ENCODE measurements around the gene PLEK. TPM values are rescaled to one million over a fixed set of nuclear protein-coding genes. Genes with fewer than 3 reads are reported as not detected.
"Not testable (repeated sequence)": the region's sequence is repeated elsewhere in the genome, so short reads cannot be mapped to it uniquely, and the experiment has no call there.

The PLEK gene
- total RNA-seq, 1 donor from 2014 or later, result 0.17 TPM

- no peak for DNase-seq
Observed at GRCh38 chr2:68385220-68385906, 20.3 kb downstream of the PLEK start.

- DNase-seq, result no peak
Observed at GRCh38 chr2:68385907-68386287, 20.8 kb downstream of the PLEK start.

GRCh38 chr2:68386365-68386764 is 21.3 kb downstream of the PLEK start:
- no peak for DNase-seq

- DNase-seq, result no peak
Observed at GRCh38 chr2:68387408-68388350, 22.6 kb downstream of the PLEK start.

GRCh38 chr2:68388358-68388757 is 23.3 kb downstream of the PLEK start:
- DNase-seq, result no peak

GRCh38 chr2:68388772-68389171 is 23.7 kb downstream of the PLEK start:
- no peak for DNase-seq

- DNase-seq, result no peak
Observed at GRCh38 chr2:68390114-68390513, 25.0 kb downstream of the PLEK start.

- DNase-seq, result no peak
Observed at GRCh38 chr2:68390586-68390985, 25.5 kb downstream of the PLEK start.

- no peak for DNase-seq
Observed at GRCh38 chr2:68391099-68391498, 26.0 kb downstream of the PLEK start.

- no peak for DNase-seq
Observed at GRCh38 chr2:68391869-68392268, 26.8 kb downstream of the PLEK start.

GRCh38 chr2:68396093-68396492 is 31.0 kb downstream of the PLEK start:
- no peak for DNase-seq

GRCh38 chr2:68397704-68398263 is 32.7 kb downstream of the PLEK start:
- DNase-seq, result not testable (repeated sequence)

GRCh38 chr2:68403199-68403644 is 38.1 kb downstream of the PLEK start:
- no peak for DNase-seq

- no peak for DNase-seq
Observed at GRCh38 chr2:68404164-68404563, 39.1 kb downstream of the PLEK start.

- DNase-seq, result no peak
Observed at GRCh38 chr2:68404893-68405799, 40.1 kb downstream of the PLEK start.

GRCh38 chr2:68411397-68412126 is 46.5 kb downstream of the PLEK start:
- no peak for DNase-seq

- DNase-seq, result no peak
Observed at GRCh38 chr2:68412127-68412819, 47.2 kb downstream of the PLEK start.

GRCh38 chr2:68413466-68413865 is 48.4 kb downstream of the PLEK start:
- no peak for DNase-seq

GRCh38 chr2:68414452-68414851 is 49.4 kb downstream of the PLEK start:
- DNase-seq, result no peak

- DNase-seq, result no peak
Observed at GRCh38 chr2:68414876-68415275, 49.8 kb downstream of the PLEK start.

GRCh38 chr2:68415521-68415920 is 50.4 kb downstream of the PLEK start:
- DNase-seq, result no peak

Measured in dermis blood vessel endothelial cell (primary cell).